Astrocyte of the spinal cord (primary cell): Measurements from ENCODE around the gene DLX5.

Experiments
- DNase-seq: peaks from one replicate; pipeline ENCODE4 v3.0.0; 2011; ENCODE audit warnings: low read depth, low spot score
- H3K4me3 ChIP-seq: 2 replicates; pipeline ENCODE4 v1.5.1; 2011; ENCODE audit warnings: low read depth, mild to moderate bottlenecking, low read length, moderate library complexity
- in situ Hi-C: cut with HindIII; loops from 2 replicates; pipeline ENCODE4 v1.10.0; 2017; ENCODE audit warnings: low sequenced_read_pairs
- TF ChIP-seq, protein P1 (sequence below): IDR thresholded peaks from 2 replicates; pipeline ENCODE4 v1.5.1; 2012; ENCODE audit warnings: low read depth, mild to moderate bottlenecking, low read length, inconsistent platforms

Gene DLX5

DNA sequence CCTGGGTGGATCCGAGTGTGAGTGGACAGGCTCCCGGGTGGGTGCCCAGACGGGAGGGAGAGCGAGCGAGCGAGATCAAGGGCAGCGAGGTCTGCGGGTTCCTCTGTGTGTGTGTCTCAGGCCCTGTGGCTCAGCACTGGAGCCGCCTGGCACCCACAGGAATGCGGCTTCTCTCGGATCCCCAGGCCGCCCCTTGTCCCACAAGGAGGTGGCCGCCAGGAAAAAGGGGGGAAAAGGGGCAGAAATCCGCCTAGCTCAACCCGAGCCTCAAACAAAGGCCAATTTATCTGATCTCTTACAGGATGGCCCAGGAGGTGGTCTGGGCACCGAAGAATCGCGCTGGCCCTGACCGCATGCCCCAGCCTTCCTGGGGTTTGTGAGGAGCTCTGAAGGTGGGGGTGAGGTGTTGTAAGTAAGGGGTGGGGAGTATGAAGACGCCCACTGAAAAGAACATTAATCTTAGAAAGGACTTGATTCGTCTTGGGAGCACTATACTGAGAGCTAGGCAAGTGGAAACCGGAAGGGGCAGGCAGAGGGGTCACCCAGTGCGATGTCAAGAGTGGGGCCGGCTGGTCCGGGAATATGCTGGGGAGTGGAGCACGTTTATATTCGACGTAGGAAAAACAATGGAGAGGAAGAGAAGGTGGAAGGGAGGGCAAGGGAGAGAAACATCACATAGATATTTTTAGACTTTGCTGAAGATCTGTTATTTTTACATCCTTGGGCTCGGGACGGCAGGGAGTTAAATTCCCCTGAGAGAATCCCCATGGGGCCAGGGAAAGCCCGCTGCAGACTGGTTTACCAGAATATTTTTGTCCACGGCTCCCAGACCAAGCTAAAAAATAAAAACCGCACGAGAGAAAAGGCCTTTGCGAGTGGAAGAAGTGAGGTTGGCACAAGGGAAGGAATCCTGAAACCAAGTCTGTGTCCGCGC, 7.2 kb downstream of the DLX5 start:
- in situ Hi-C loops = no loop called here

GRCh38 chr7:97016381-97017191, 8.0 kb downstream of the DLX5 start:
- H3K4me3 ChIP-seq = no peak overlapping the region
- TF ChIP-seq, protein P1, sequence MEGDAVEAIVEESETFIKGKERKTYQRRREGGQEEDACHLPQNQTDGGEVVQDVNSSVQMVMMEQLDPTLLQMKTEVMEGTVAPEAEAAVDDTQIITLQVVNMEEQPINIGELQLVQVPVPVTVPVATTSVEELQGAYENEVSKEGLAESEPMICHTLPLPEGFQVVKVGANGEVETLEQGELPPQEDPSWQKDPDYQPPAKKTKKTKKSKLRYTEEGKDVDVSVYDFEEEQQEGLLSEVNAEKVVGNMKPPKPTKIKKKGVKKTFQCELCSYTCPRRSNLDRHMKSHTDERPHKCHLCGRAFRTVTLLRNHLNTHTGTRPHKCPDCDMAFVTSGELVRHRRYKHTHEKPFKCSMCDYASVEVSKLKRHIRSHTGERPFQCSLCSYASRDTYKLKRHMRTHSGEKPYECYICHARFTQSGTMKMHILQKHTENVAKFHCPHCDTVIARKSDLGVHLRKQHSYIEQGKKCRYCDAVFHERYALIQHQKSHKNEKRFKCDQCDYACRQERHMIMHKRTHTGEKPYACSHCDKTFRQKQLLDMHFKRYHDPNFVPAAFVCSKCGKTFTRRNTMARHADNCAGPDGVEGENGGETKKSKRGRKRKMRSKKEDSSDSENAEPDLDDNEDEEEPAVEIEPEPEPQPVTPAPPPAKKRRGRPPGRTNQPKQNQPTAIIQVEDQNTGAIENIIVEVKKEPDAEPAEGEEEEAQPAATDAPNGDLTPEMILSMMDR = no peak
- in situ Hi-C loops = no loop called here
- no peak for DNase-seq

More for the DNA sequence above, 7.2 kb downstream of the DLX5 start:
- DNase-seq = no peak
- TF ChIP-seq, protein P1 = no peak
- no peak overlapping the region for H3K4me3 ChIP-seq

DNA sequence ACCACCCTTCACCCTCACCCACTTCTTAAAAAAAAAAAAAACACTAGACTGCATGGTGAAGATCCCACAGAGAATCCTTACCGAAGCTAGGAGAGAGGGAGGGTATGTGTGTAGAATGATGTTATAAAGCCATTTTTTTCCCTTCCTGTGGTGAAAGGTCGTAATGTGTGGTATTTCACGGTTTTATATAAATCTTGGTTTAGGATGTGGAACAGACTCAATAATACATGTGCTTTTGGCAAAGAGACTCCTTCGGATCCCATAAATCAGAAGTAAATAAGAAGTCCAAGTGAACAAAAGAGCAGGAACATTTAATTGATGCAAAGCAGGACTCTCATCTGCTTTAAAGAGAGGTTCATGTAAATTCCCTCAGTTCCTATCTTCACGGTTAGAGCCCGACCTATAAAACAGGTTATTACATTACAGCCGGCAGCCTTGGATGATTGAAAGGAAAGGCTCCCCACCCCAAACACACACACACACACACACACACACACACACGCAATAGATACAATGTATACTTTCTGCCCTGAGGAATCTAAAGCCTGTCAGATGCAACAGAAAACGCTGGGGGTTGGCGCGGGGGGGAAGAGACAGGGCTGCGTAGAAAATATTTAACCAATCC, 8.8 kb downstream of the DLX5 start:
- no peak for DNase-seq
- in situ Hi-C loops = no loop called here
- TF ChIP-seq, protein P1 = no peak
- no peak overlapping the region for H3K4me3 ChIP-seq

- DNase-seq = no peak
- H3K4me3 ChIP-seq = no peak overlapping the region
- TF ChIP-seq, protein P1 = no peak
- in situ Hi-C loops = no loop called here
Measured at GRCh38 chr7:97015279-97015678, 9.4 kb downstream of the DLX5 start.

DNA sequence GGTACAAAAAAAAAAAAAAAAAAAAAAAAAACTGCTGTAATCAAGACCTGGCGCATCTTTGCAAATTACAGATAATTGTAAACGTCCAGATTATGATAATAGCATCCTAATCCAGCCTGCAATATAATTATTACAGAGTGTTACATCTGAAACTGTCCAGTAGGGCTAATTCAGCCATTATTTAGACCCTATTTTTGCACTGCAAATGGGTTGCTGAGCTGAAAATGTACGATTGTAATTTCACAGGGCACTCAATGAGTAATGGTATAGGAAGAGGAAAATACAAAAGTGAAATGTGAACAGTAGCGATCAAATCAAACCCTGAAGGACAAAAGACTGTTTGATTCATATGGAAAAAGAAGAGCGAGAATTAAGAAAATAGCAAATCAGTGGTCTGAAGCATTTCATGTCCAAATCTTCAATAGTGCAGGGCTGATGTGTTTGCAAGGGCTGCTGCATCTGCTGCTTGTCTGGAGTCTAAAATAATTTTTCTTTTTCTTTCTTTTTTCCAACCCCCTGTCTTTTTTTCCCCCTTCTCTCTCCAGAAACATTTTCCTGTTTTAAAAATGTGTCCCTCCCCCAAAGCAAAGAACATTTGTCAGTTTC, 10.4 kb downstream of the DLX5 start:
- TF ChIP-seq, protein P1 = no peak
- no peak for DNase-seq
- in situ Hi-C loops = no loop called here
- no peak overlapping the region for H3K4me3 ChIP-seq

- no peak for DNase-seq
- no peak overlapping the region for H3K4me3 ChIP-seq
- TF ChIP-seq, protein P1 = no peak
- in situ Hi-C loops = no loop called here
Measured at GRCh38 chr7:97013845-97014134, 10.8 kb downstream of the DLX5 start.
